Hepatocyte (in vitro differentiated cells): Measurements from ENCODE around the gene YIPF6. TPM values are rescaled to one million over a fixed set of nuclear protein-coding genes. Genes with fewer than 3 reads are reported as not detected.

Experiments
- DNase-seq: peaks from one replicate; pipeline ENCODE4 v3.0.0-alpha.2; 2016; ENCODE audit warnings: low spot score
- H2AFZ ChIP-seq: fragments of 200-600 bp; sonication (generic); 2 replicates; pipeline ENCODE4 v1.6.0; 2016; ENCODE audit warnings: antibody characterized with exemption, mild to moderate bottlenecking
- H3K27ac ChIP-seq: fragments of 200-600 bp; sonication (generic); 2 replicates; pipeline ENCODE4 v1.5.1; 2016; ENCODE audit warnings: mild to moderate bottlenecking
- H3K27me3 ChIP-seq: fragments of 200-600 bp; sonication (generic); 2 replicates; pipeline ENCODE4 v1.6.1; 2016
- H3K36me3 ChIP-seq: fragments of 200-600 bp; sonication (generic); replicated peaks from 2 replicates; pipeline ENCODE4 v1.5.1; 2016; ENCODE audit warnings: low read depth; ENCODE audit not compliant: insufficient read depth
- H3K4me1 ChIP-seq: fragments of 200-600 bp; sonication (generic); 2 replicates; pipeline ENCODE4 v1.5.1; 2016; ENCODE audit warnings: mild to moderate bottlenecking, moderate library complexity; ENCODE audit not compliant: insufficient read depth
- H3K4me2 ChIP-seq: fragments of 200-600 bp; sonication (generic); 2 replicates; pipeline ENCODE4 v1.6.0; 2016
- H3K4me3 ChIP-seq: fragments of 200-600 bp; sonication (generic); 2 replicates; pipeline ENCODE4 v1.5.1; 2016; ENCODE audit warnings: mild to moderate bottlenecking
- H3K79me2 ChIP-seq: fragments of 200-600 bp; sonication (generic); 2 replicates; pipeline ENCODE4 v1.6.0; 2017; ENCODE audit warnings: mild to moderate bottlenecking
- H3K9me2 ChIP-seq: fragments of 200-600 bp; sonication (generic); replicated peaks from 2 replicates; pipeline ENCODE4 v1.6.0; 2017; ENCODE audit warnings: mild to moderate bottlenecking; ENCODE audit not compliant: insufficient read depth
- H3K9me3 ChIP-seq: fragments of 200-600 bp; sonication (generic); 2 replicates; pipeline ENCODE4 v1.5.1; 2016; ENCODE audit warnings: low read depth, mild to moderate bottlenecking
- H4K20me1 ChIP-seq: fragments of 200-600 bp; sonication (generic); 2 replicates; pipeline ENCODE4 v1.6.0; 2016; ENCODE audit warnings: mild to moderate bottlenecking; ENCODE audit not compliant: insufficient read depth, poor library complexity, severe bottlenecking
- EZH2 ChIP-seq: fragments of 200-600 bp; sonication (generic); IDR thresholded peaks from 2 replicates; pipeline ENCODE4 v1.6.1; 2016; ENCODE audit warnings: antibody characterized with exemption, mild to moderate bottlenecking, borderline replicate concordance
- EZH2phosphoT487 ChIP-seq: fragments of 200-600 bp; sonication (generic); IDR thresholded peaks from one replicate; pipeline ENCODE4 v1.6.1; 2018; ENCODE audit warnings: antibody characterized with exemption, mild to moderate bottlenecking, low read depth, moderate library complexity; ENCODE audit not compliant: unreplicated experiment, severe bottlenecking
- WGBS: methylation state at CpG from one replicate; pipeline ENCODE4 v1.1.6; 2016; ENCODE audit warnings: low lambda C conversion rate; ENCODE audit errors: missing lambda C conversion rate; 5-methylcytosine and 5-hydroxymethylcytosine counted together
- polyA plus RNA-seq: library from polyadenylated mRNA; unstranded; fragments of >200 nt; fragmentation: Nextera tagmentation; extraction: Ambion mirVana; gene quantifications from 2 replicates; pipeline ENCODE4 v1.2.1, GENCODE V29; 2016
- total RNA-seq: library from RNA; depleted of rRNA; stranded (reverse); fragments of >200 nt; gene quantifications from 2 replicates; pipeline ENCODE4 v1.2.3, GENCODE V29; 2014
- TF ChIP-seq, protein P1 (sequence below): fragments of 200-600 bp; sonication (generic); IDR thresholded peaks from 2 replicates; pipeline ENCODE4 v1.5.1; 2016; ENCODE audit warnings: antibody characterized with exemption, mild to moderate bottlenecking; ENCODE audit not compliant: poor library complexity

YIPF6 gene, protein sequence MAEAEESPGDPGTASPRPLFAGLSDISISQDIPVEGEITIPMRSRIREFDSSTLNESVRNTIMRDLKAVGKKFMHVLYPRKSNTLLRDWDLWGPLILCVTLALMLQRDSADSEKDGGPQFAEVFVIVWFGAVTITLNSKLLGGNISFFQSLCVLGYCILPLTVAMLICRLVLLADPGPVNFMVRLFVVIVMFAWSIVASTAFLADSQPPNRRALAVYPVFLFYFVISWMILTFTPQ
- total RNA-seq = 40.2 and 45.5 TPM in 2 replicates
- 45.5 and 51.3 TPM in 2 replicates for polyA plus RNA-seq

DNA sequence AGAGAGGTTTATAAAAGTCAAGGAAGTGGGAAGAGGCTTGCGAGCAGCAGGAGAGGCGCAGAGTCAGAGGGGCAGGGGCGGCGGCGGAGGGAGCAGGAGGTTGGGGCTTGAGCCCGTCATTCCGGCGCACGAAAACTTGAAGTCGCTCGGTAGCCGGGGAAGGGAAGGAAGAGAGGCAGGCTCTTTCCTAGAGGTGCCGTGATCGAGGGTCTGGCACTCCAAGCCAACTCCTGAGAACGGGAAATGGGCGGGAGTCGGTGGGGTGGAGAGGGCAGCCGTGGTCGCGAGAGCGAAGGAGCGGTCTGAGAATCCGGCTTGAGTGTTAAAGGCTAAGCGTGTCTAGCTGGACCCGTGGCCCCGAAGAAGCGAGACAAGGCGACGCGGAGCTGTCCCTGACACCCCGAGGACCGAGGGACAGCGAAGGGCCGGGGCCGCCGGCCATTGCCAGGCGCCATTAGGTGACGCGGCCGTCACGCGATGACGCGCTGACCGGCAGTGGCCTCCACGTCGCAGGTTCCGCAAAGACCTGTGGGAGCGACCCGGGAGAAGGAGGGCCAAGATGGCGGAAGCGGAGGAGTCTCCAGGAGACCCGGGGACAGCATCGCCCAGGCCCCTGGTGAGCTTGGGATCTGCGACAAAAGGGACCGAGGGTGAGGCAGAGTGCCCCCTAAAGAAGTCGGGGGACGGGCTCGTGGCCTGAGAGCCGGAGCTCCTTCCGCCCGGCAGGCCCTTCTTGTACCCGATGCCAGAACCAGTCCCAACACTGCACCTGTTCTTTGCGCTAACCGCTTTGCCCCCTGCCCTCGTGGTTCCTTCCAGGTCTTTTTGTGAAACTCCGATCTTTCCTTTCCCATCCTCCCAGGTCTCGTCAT lies at the start of gene YIPF6:
TSS of gene YIPF6 (plus strand) at position 544 of the 872 bp plus-strand sequence. CDS start at position 560, 16 bp downstream.
- Histone ChIP-seq H3K36me3 (no peaks in the 10 kb centered on the region), H3K4me2 (peak within 1 kb of the TSS; percentile 84), H3K79me2 (peaks cover 40% of the 10 kb centered on the region), H4K20me1 (peaks cover 3% of the 10 kb centered on the region), H3K4me3 (peak within 1 kb of the TSS; percentile 90), H3K27me3 (no peaks in the 10 kb centered on the region), H3K9me3 (no peaks in the 10 kb centered on the region), H3K4me1 (peaks cover 7% of the 10 kb centered on the region), H2AFZ (peak within 1 kb of the TSS; percentile 90), H3K9me2 (no peaks in the 10 kb centered on the region), H3K27ac (peak within 1 kb of the TSS; percentile 100)
- TF ChIP-seq EZH2 = no peak
- TF ChIP-seq EZH2phosphoT487 = no peak
- TF ChIP-seq, protein P1, sequence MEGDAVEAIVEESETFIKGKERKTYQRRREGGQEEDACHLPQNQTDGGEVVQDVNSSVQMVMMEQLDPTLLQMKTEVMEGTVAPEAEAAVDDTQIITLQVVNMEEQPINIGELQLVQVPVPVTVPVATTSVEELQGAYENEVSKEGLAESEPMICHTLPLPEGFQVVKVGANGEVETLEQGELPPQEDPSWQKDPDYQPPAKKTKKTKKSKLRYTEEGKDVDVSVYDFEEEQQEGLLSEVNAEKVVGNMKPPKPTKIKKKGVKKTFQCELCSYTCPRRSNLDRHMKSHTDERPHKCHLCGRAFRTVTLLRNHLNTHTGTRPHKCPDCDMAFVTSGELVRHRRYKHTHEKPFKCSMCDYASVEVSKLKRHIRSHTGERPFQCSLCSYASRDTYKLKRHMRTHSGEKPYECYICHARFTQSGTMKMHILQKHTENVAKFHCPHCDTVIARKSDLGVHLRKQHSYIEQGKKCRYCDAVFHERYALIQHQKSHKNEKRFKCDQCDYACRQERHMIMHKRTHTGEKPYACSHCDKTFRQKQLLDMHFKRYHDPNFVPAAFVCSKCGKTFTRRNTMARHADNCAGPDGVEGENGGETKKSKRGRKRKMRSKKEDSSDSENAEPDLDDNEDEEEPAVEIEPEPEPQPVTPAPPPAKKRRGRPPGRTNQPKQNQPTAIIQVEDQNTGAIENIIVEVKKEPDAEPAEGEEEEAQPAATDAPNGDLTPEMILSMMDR = no peak
- 48% methylated on average over 68 of the region's 68 CpGs for WGBS
- peak; percentile 87 for DNase-seq

GRCh38 chrX:68451720-68452119 lies 47.1 kb upstream of the YIPF6 start:
- 75% methylated on average over 8 of the region's 8 CpGs for WGBS
- Histone ChIP-seq H2AFZ (no peak overlapping the region), H3K27me3 (no peaks in the 10 kb centered on the region), H3K4me1 (no peaks in the 10 kb centered on the region), H3K9me3 (no peaks in the 10 kb centered on the region), H3K36me3 (no peaks in the 10 kb centered on the region), H3K9me2 (no peaks in the 10 kb centered on the region), H3K4me2 (no peak overlapping the region), H3K79me2 (no peaks in the 10 kb centered on the region), H3K4me3 (no peak overlapping the region), H3K27ac (no peak overlapping the region), H4K20me1 (no peaks in the 10 kb centered on the region)
- TF ChIP-seq EZH2 = no peak
- TF ChIP-seq, protein P1 = no peak
- no peak for TF ChIP-seq EZH2phosphoT487
- no peak for DNase-seq

GRCh38 chrX:68454476-68455150 lies 44.2 kb upstream of the YIPF6 start:
- Histone ChIP-seq H3K27ac (no peak overlapping the region), H3K4me1 (no peaks in the 10 kb centered on the region), H3K4me2 (no peak overlapping the region), H4K20me1 (no peaks in the 10 kb centered on the region), H3K79me2 (no peaks in the 10 kb centered on the region), H2AFZ (no peak overlapping the region), H3K27me3 (no peaks in the 10 kb centered on the region), H3K9me3 (no peaks in the 10 kb centered on the region), H3K9me2 (no peaks in the 10 kb centered on the region), H3K4me3 (no peak overlapping the region), H3K36me3 (no peaks in the 10 kb centered on the region)
- TF ChIP-seq EZH2 (no peak), EZH2phosphoT487 (no peak)
- TF ChIP-seq, protein P1 = no peak
- no peak for DNase-seq
- 64% methylated on average over 8 of the region's 8 CpGs for WGBS
